ENCODE data around the gene RAI1.

DNA sequence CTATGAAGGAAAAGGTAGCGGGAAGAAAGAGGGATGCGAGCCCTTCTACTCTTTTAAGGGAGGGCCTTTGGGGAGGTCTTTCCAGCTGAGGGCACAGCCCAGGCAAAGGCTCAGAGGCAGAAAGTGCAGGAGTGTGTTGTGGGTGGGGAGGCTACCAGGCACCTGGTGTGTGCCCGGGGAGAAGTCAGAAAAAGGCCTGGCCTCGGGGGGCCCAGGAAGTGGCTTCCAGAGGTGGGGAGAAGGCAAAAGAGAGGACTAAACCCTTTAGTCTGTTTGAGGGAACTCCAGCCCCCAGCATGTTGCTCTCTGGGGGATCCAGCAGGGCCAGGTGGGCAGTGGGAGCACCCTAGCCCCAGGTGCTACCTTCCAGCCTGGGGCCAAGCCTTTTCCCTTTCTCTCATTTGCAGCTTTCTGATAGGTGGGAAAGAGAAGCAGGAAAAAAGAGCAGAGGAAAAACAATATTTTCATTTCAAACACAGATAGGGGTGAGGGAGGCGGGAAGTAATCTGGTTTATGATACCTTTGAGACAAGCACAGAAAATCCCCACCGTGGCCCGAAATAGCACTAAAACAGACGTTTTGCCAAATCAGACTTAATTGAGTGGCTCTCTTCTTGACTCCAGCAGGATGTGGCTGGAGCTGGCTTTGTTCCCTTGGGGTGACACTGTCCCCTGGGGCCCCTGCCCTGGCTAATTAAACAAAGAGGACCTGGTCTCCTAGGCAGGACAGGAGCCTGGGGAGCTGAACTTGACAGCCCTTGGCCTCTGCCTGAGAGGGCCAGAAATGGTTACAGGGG, 10.4 kb downstream of the RAI1 start:
- TF ChIP-seq, protein P1, sequence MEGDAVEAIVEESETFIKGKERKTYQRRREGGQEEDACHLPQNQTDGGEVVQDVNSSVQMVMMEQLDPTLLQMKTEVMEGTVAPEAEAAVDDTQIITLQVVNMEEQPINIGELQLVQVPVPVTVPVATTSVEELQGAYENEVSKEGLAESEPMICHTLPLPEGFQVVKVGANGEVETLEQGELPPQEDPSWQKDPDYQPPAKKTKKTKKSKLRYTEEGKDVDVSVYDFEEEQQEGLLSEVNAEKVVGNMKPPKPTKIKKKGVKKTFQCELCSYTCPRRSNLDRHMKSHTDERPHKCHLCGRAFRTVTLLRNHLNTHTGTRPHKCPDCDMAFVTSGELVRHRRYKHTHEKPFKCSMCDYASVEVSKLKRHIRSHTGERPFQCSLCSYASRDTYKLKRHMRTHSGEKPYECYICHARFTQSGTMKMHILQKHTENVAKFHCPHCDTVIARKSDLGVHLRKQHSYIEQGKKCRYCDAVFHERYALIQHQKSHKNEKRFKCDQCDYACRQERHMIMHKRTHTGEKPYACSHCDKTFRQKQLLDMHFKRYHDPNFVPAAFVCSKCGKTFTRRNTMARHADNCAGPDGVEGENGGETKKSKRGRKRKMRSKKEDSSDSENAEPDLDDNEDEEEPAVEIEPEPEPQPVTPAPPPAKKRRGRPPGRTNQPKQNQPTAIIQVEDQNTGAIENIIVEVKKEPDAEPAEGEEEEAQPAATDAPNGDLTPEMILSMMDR (conservative IDR thresholded peaks at IDR 0.05; ENCODE audit: low read depth in 2 of 2): no peak
- TF ChIP-seq REST (IDR thresholded peaks at IDR 0.05; ENCODE audit: unreplicated experiment): no peak
- TF ChIP-seq EZH2 (IDR thresholded peaks at IDR 0.05; ENCODE audit: low read depth, unreplicated experiment): no peak
- TF ChIP-seq ETS1 (IDR thresholded peaks at IDR 0.05): no peak
- TF ChIP-seq ZNF114 (CRISPR knock-in tag; IDR thresholded peaks at IDR 0.05): no peak
- no peak for TF ChIP-seq NANOG (IDR thresholded peaks at IDR 0.05; ENCODE audit: borderline replicate concordance)
- TF ChIP-seq POLR2AphosphoS5 (IDR thresholded peaks at IDR 0.05; ENCODE audit: low read depth): no peak
- TF ChIP-seq STAT1 (IDR thresholded peaks at IDR 0.05; ENCODE audit: unreplicated experiment): no peak
- no peak for TF ChIP-seq ZNF331 (CRISPR knock-in tag; IDR thresholded peaks at IDR 0.05; ENCODE audit: low read depth)
- TF ChIP-seq JUNB (IDR thresholded peaks at IDR 0.05; ENCODE audit: unreplicated experiment): no peak
- TF ChIP-seq, protein P2, sequence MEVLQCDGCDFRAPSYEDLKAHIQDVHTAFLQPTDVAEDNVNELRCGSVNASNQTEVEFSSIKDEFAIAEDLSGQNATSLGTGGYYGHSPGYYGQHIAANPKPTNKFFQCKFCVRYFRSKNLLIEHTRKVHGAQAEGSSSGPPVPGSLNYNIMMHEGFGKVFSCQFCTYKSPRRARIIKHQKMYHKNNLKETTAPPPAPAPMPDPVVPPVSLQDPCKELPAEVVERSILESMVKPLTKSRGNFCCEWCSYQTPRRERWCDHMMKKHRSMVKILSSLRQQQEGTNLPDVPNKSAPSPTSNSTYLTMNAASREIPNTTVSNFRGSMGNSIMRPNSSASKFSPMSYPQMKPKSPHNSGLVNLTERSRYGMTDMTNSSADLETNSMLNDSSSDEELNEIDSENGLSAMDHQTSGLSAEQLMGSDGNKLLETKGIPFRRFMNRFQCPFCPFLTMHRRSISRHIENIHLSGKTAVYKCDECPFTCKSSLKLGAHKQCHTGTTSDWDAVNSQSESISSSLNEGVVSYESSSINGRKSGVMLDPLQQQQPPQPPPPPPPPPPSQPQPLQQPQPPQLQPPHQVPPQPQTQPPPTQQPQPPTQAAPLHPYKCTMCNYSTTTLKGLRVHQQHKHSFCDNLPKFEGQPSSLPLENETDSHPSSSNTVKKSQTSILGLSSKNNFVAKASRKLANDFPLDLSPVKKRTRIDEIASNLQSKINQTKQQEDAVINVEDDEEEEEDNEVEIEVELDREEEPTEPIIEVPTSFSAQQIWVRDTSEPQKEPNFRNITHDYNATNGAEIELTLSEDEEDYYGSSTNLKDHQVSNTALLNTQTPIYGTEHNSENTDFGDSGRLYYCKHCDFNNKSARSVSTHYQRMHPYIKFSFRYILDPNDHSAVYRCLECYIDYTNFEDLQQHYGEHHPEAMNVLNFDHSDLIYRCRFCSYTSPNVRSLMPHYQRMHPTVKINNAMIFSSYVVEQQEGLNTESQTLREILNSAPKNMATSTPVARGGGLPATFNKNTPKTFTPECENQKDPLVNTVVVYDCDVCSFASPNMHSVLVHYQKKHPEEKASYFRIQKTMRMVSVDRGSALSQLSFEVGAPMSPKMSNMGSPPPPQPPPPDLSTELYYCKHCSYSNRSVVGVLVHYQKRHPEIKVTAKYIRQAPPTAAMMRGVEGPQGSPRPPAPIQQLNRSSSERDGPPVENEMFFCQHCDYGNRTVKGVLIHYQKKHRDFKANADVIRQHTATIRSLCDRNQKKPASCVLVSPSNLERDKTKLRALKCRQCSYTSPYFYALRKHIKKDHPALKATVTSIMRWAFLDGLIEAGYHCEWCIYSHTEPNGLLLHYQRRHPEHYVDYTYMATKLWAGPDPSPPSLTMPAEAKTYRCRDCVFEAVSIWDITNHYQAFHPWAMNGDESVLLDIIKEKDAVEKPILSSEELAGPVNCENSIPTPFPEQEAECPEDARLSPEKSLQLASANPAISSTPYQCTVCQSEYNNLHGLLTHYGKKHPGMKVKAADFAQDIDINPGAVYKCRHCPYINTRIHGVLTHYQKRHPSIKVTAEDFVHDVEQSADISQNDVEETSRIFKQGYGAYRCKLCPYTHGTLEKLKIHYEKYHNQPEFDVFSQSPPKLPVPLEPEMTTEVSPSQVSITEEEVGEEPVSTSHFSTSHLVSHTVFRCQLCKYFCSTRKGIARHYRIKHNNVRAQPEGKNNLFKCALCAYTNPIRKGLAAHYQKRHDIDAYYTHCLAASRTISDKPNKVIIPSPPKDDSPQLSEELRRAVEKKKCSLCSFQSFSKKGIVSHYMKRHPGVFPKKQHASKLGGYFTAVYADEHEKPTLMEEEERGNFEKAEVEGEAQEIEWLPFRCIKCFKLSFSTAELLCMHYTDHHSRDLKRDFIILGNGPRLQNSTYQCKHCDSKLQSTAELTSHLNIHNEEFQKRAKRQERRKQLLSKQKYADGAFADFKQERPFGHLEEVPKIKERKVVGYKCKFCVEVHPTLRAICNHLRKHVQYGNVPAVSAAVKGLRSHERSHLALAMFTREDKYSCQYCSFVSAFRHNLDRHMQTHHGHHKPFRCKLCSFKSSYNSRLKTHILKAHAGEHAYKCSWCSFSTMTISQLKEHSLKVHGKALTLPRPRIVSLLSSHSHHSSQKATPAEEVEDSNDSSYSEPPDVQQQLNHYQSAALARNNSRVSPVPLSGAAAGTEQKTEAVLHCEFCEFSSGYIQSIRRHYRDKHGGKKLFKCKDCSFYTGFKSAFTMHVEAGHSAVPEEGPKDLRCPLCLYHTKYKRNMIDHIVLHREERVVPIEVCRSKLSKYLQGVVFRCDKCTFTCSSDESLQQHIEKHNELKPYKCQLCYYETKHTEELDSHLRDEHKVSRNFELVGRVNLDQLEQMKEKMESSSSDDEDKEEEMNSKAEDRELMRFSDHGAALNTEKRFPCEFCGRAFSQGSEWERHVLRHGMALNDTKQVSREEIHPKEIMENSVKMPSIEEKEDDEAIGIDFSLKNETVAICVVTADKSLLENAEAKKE (CRISPR knock-in tag; IDR thresholded peaks at IDR 0.05): no peak

All from GM23338 (cell line).